Heart left ventricle (tissue), 16 donors: ENCODE data around the gene RDM1. TPM values are rescaled to one million over a fixed set of nuclear protein-coding genes. Genes with fewer than 3 reads are reported as not detected.

Experiments used
- ATAC-seq, 4 donors: fragments of 200-7000 bp; cut with Tn5 transposase; one replicate each; pipeline ENCODE4 v1.9.1; 2020 to 2022; ENCODE audit warnings: moderate library complexity in 4 of 4, mild to moderate bottlenecking in 3 of 4, moderate number of reproducible peaks in 1 of 4
- DNase-seq, 5 donors: peaks; one replicate each; pipeline ENCODE4 v3.0.0-alpha.2; 2020
- H3K27ac ChIP-seq, 12 donors: fragments of 200-600 bp; sonication (generic) in 4 of 12; one replicate each; pipeline versions ENCODE4 v1.5.0 to v1.8.0; 2016 to 2022; ENCODE audit warnings: mild to moderate bottlenecking in 2 of 12
- H3K27me3 ChIP-seq, 9 donors: fragments of 200-600 bp; sonication (generic) in 2 of 9; one replicate each; pipeline versions ENCODE4 v1.5.1 to v1.8.0; 2016 to 2022; ENCODE audit warnings: mild to moderate bottlenecking in 3 of 9
- H3K36me3 ChIP-seq, 9 donors: fragments of 200-600 bp; sonication (generic) in 2 of 9; one replicate each; pipeline versions ENCODE4 v1.5.0 to v1.8.0; 2018 to 2022; ENCODE audit warnings: mild to moderate bottlenecking in 2 of 9
- H3K4me1 ChIP-seq, 12 donors: fragments of 200-600 bp; sonication (generic) in 4 of 12; one replicate each; pipeline versions ENCODE4 v1.5.0 to v1.8.0; 2016 to 2022; ENCODE audit warnings: mild to moderate bottlenecking in 3 of 12
- H3K4me3 ChIP-seq, 12 donors: fragments of 200-600 bp; sonication (generic) in 4 of 12; one replicate each; pipeline versions ENCODE4 v1.5.0 to v1.8.0; 2017 to 2022; ENCODE audit warnings: mild to moderate bottlenecking in 9 of 12, moderate library complexity in 4 of 12
- H3K9me3 ChIP-seq, 12 donors: fragments of 200-600 bp; sonication (generic) in 4 of 12; one replicate each; pipeline versions ENCODE4 v1.5.0 to v1.8.0; 2016 to 2022; ENCODE audit warnings: mild to moderate bottlenecking in 1 of 12
- POLR2A ChIP-seq, 2 donors: fragments of 450-650 bp; IDR thresholded peaks; one replicate each; pipeline ENCODE4 v1.6.1; 2017; ENCODE audit warnings: antibody characterized with exemption in 2 of 2, mild to moderate bottlenecking in 2 of 2, moderate library complexity in 2 of 2
- WGBS, 4 donors: extraction: QIAGEN DNeasy Blood & Tissue Kit in 2 of 4; methylation state at CpG; one replicate each; pipeline versions ENCODE4 v1.1.5 to v1.1.7; 2013 to 2018; 5-methylcytosine and 5-hydroxymethylcytosine counted together
- intact Hi-C, 10 donors: fragments of 100-400 bp; cut with DNase I; formaldehyde crosslinking; loops; one replicate each; pipeline versions ENCODE4 v1.11.1 to v1.14.2; 2022
- polyA plus RNA-seq, 2 donors: library from polyadenylated mRNA; stranded (reverse); fragments of 200-250 nt; gene quantifications; one replicate each; pipeline ENCODE4 v1.2.3, GENCODE V29; 2013
- total RNA-seq, 9 donors: library from RNA; depleted of rRNA in 2 of 9; stranded (reverse); fragments of >200 nt in 2 of 9; fragmentation: NEBNext Ultra II Directional in 3 of 9; extraction: Animal tissue kit (Norgen Biotek cat#: 25700) in 3 of 9; gene quantifications; one replicate each; pipeline versions ENCODE4 v1.1.0 to v1.2.4, GENCODE V29; 2016 to 2023
- TF ChIP-seq, protein P1 (sequence below), 12 donors: fragments of 200-600 bp; sonication (generic) in 4 of 12; IDR thresholded peaks; one replicate each; pipeline versions ENCODE4 v1.5.0 to v1.8.0; 2018 to 2022; ENCODE audit warnings: antibody characterized with exemption in 12 of 12, mild to moderate bottlenecking in 5 of 12
- donor health status: ischemic (EF 13 %, LVEDD 7.1; RV severe dilation, severe dysfunction).
- donor health status: healthy with polysubstance abuse.
- donor health status: DM: no; HTN: yes; CAD: no.
- donor health status: DM: no; HTN: no; CAD: no.
- donor health status: ischemic (EF 25% LVEDD 6.9; RV normal size, moderate dysfunction).
- donor health status: ischemic (EF 25% LVEDD 5.7; RV mildly dilated, moderate dysfunction).
- donor health status: healthy.
- donor health status: DM: yes; HTN: yes; CAD: no.
- donor health status: ischemic (EF 35%, LVEDD 5.7; RV mildly dilated, moderate dysfunction).
- donor health status: nonischemic (EF 11% LVEDD 7.7; RV severe dilation, severe dysfunction).
- donor health status: DM: yes; HTN: yes; CAD: no.
- donor health status: PGD.
- donor health status: ischemic (EF 29% LVEDD 5.4; RV normal size, mild dysfunction).
- donor health status: nonischemic (EF 23%, LVEDD 6.1; RV moderate dilation, normal function).

RDM1 gene
- total and polyA plus RNA-seq, 11 donors = 0.48 TPM; not detected in 10

DNA sequence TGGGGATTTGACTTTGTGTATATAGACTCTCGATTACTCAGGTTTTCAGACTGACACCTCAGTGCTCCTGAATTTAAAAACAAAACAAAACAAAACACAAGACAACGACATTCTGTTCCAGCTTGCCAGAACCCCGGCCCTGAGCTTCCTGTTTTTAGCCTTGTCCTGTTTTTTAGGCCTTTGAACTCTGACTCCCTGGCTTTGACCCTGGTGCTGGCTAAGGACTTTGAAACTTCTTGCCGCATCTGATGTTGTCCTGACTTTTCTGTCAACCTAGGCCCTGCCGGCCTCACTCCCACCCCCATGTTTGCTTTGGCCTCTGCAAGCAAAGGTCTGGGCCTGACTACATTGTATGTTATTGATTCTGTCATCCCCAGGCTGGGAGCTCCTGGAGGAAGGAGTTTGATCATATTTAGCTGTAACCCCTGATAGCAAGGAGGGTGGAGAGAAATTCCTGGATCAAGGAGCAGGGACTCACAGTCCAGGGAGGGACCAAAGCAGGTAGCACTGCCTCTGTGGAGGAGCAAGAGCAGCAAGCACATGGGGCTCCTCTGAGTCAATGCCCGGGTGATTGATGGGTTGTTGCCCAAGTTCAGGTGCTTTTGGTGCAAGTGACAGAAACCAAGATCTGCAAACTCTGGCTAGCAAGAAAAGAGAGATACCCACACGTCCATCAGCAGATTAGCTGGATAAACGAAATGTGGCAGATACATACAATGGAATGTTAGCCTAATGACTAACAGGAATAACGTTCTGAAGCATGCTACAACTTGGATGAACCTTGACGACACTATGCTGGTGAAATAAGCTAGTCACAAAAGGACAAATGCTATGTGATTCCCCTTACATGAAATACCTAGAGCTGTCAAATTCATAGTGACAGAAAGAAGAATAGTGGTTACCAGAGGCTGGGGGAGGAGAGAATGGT is 43.0 kb upstream of the RDM1 start:
- Histone ChIP-seq H3K27ac (peak overlapping the region in 4 of 12 donors; percentile 15 to 26 (median 24)), H3K4me1 (peaks cover 0 to 25% (median 11%) of the 10 kb centered on the region in 12 donors), H3K27me3 (no peaks in the 10 kb centered on the region), H3K9me3 (no peaks in the 10 kb centered on the region), H3K36me3 (no peaks in the 10 kb centered on the region), H3K4me3 (no peak overlapping the region)
- WGBS, 4 donors = 58 to 65% (median 63%) methylated on average over 10 of the region's 10 CpGs
- TF ChIP-seq POLR2A (IDR thresholded peaks at IDR 0.05) = no peak
- TF ChIP-seq, protein P1, sequence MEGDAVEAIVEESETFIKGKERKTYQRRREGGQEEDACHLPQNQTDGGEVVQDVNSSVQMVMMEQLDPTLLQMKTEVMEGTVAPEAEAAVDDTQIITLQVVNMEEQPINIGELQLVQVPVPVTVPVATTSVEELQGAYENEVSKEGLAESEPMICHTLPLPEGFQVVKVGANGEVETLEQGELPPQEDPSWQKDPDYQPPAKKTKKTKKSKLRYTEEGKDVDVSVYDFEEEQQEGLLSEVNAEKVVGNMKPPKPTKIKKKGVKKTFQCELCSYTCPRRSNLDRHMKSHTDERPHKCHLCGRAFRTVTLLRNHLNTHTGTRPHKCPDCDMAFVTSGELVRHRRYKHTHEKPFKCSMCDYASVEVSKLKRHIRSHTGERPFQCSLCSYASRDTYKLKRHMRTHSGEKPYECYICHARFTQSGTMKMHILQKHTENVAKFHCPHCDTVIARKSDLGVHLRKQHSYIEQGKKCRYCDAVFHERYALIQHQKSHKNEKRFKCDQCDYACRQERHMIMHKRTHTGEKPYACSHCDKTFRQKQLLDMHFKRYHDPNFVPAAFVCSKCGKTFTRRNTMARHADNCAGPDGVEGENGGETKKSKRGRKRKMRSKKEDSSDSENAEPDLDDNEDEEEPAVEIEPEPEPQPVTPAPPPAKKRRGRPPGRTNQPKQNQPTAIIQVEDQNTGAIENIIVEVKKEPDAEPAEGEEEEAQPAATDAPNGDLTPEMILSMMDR (IDR thresholded peaks at IDR 0.05) = no peak
- ATAC-seq (peak in 3 of 4 donors; percentile 12 to 47 (median 30)), DNase-seq (peak in 3 of 5 donors; percentile 10 to 48 (median 29))
- intact Hi-C loops = loop anchor here in 7 of 10 donors (2.0 to 10.0 kb wide), 6 partner anchors 99 to 511 kb away; partner anchors contain the start of gene ZNHIT3 (in 1 of the 7)

DNA sequence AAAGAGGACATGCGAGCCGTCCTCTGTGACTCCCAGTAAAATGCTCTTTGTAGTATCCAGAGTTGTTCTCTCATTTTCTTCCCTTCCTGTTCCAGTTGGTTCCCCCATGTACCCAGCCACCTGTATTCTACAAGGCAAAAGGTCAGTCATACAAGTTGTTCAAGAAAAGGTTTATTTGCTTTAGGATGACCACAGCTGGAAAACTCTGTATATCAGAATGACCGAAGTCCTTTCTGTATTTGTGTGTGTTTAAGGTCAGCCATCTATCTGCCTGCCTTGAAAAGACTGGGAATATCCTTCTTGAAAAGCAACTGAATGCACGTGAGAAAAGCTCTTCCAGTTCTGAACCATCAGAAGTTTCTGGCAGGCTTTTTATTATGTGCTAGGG is 42.4 kb upstream of the RDM1 start:
- H3K36me3 ChIP-seq = no peaks in the 10 kb centered on the region
- H3K27me3 ChIP-seq = no peaks in the 10 kb centered on the region
- TF ChIP-seq, protein P1 (IDR thresholded peaks at IDR 0.05) = no peak
- TF ChIP-seq POLR2A (IDR thresholded peaks at IDR 0.05) = no peak
- peak overlapping the region in 5 of 12 donors; percentile 15 to 31 (median 25) for H3K27ac ChIP-seq
- no peaks in the 10 kb centered on the region for H3K9me3 ChIP-seq
- no peak overlapping the region for H3K4me3 ChIP-seq
- ATAC-seq (no peak), DNase-seq (no peak)
- intact Hi-C loops = loop anchor here in 7 of 10 donors (2.0 to 10.0 kb wide), 6 partner anchors 99 to 512 kb away; partner anchors contain the start of gene ZNHIT3 (in 1 of the 7)
- 70 to 83% (median 78%) methylated on average over 4 of the region's 4 CpGs for WGBS, 4 donors
- H3K4me1 ChIP-seq = peaks cover 0 to 25% (median 11%) of the 10 kb centered on the region in 12 donors

DNA sequence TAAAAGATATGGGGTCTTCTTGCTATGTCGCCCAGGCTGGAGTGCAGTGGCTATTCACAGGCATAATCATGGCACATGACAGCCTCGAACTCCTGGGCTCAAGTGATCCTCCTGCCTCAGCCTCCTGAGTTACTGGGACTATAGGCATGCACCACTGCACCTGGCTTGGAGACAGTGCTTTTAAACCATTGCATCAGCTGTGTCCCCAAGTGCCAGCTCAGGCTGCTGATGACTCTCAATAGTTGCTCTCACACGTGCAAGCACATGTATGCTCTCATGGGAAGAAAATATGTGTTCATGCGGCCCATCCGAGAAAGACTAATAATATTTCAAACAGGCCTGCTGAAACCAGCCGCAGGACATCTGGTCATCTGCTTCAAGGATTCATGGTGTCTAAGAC is 42.0 kb upstream of the RDM1 start:
- Histone ChIP-seq H3K36me3 (no peaks in the 10 kb centered on the region), H3K4me1 (peaks cover 0 to 25% (median 11%) of the 10 kb centered on the region in 12 donors), H3K27me3 (no peaks in the 10 kb centered on the region), H3K9me3 (no peaks in the 10 kb centered on the region), H3K27ac (peak overlapping the region in 1 of 12 donors; percentile 31), H3K4me3 (no peak overlapping the region)
- TF ChIP-seq POLR2A (IDR thresholded peaks at IDR 0.05) = no peak
- TF ChIP-seq, protein P1 (IDR thresholded peaks at IDR 0.05) = no peak
- DNase-seq (no peak), ATAC-seq (no peak)
- 78 to 95% (median 82%) methylated on average over 6 of the region's 6 CpGs for WGBS, 4 donors
- intact Hi-C loops = loop anchor here in 7 of 10 donors (2.0 to 10.0 kb wide), 6 partner anchors 100 to 512 kb away; partner anchors contain the start of gene ZNHIT3 (in 1 of the 7)

DNA sequence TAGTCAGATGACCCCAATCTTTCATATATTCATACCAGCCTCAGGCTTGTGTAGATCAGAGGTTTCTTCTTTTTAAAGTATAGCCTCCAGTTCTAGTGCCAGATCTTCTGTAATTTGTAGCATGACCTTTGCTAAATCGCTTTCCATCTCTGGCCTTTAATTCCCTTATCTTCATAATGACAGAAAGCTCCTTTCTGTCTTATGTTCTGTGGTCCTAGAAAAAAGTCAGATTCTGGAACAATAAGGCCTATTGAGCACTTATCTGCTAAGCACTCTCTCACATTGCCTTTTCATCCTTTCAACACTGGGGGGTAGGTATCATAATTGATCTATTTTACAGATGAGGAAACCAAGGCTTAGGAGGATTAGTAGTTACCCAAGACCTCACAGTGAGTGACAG is 41.5 kb upstream of the RDM1 start:
- TF ChIP-seq, protein P1 (IDR thresholded peaks at IDR 0.05) = no peak
- no peak for TF ChIP-seq POLR2A (IDR thresholded peaks at IDR 0.05)

More for the DNA sequence above, 41.5 kb upstream of the RDM1 start:
- Histone ChIP-seq H3K9me3 (no peaks in the 10 kb centered on the region), H3K36me3 (no peaks in the 10 kb centered on the region), H3K27me3 (no peaks in the 10 kb centered on the region), H3K4me1 (peaks cover 0 to 25% (median 11%) of the 10 kb centered on the region in 12 donors), H3K4me3 (no peak overlapping the region), H3K27ac (no peak overlapping the region)
- 77 to 91% (median 84%) methylated on average over 1 of the region's 1 CpG for WGBS, 4 donors
- intact Hi-C loops = loop anchor here in 7 of 10 donors (2.0 to 10.0 kb wide), 6 partner anchors 100 to 513 kb away; partner anchors contain the start of gene ZNHIT3 (in 1 of the 7)
- DNase-seq = no peak
- no peak for ATAC-seq
